Neutrophil (primary cell): ENCODE data around the gene RCN2.

Source experiments
- H3K27ac ChIP-seq: fragments of 200-600 bp; sonication (generic); 2 replicates; pipeline ENCODE4 v1.5.1; 2016; ENCODE audit warnings: mild to moderate bottlenecking, moderate library complexity
- H3K27me3 ChIP-seq: fragments of 200-600 bp; sonication (generic); 2 replicates; pipeline ENCODE4 v1.6.0; 2016; ENCODE audit warnings: mild to moderate bottlenecking
- H3K36me3 ChIP-seq: fragments of 200-600 bp; sonication (generic); 2 replicates; pipeline ENCODE4 v1.5.1; 2017
- H3K4me1 ChIP-seq, 2 experiments: fragments of 200-600 bp in 1 of 2; sonication (generic) in 1 of 2; 1 replicate in 1 of 2; 2 replicates in 1 of 2; pipeline versions ENCODE4 v1.5.1 to v1.6.1; 2013 to 2016; ENCODE audit warnings: low read depth in 1 of 2, low read length in 1 of 2, mild to moderate bottlenecking in 1 of 2, moderate library complexity in 1 of 2; ENCODE audit not compliant: control insufficient read depth in 1 of 2, insufficient read depth in 1 of 2
- H3K4me3 ChIP-seq, 2 experiments: fragments of 200-600 bp in 1 of 2; sonication (generic) in 1 of 2; 1 replicate in 1 of 2; 2 replicates in 1 of 2; pipeline ENCODE4 v1.5.1; 2013 to 2016; ENCODE audit warnings: low read depth in 1 of 2, low read length in 1 of 2, mild to moderate bottlenecking in 1 of 2, moderate library complexity in 1 of 2
- H3K9me3 ChIP-seq: fragments of 200-600 bp; sonication (generic); 2 replicates; pipeline ENCODE4 v1.5.1; 2016
- CTCF ChIP-seq: fragments of 200-600 bp; sonication (generic); IDR thresholded peaks from 2 replicates; pipeline ENCODE4 v1.5.1; 2016; ENCODE audit warnings: antibody characterized with exemption

The RCN2 gene

GRCh38 chr15:76912430-76912829 lies 19.1 kb upstream of the RCN2 start:
- no peak for TF ChIP-seq CTCF
- no peak overlapping the region for H3K27ac ChIP-seq
- no peaks in the 10 kb centered on the region for H3K9me3 ChIP-seq
- H3K4me3 ChIP-seq, result no peak overlapping the region
- H3K27me3 ChIP-seq, result no peaks in the 10 kb centered on the region
- H3K36me3 ChIP-seq, result no peaks in the 10 kb centered on the region
- H3K4me1 ChIP-seq, result no peaks in the 10 kb centered on the region

- no peak for TF ChIP-seq CTCF
- Histone ChIP-seq H3K9me3 (no peaks in the 10 kb centered on the region), H3K4me1 (no peaks in the 10 kb centered on the region), H3K4me3 (no peak overlapping the region), H3K27me3 (peaks cover 7% of the 10 kb centered on the region), H3K36me3 (no peaks in the 10 kb centered on the region), H3K27ac (no peak overlapping the region)
These were observed 17.8 kb upstream of the RCN2 start for GRCh38 chr15:76913737-76914136.

GRCh38 chr15:76916369-76916768 lies 15.2 kb upstream of the RCN2 start:
- H3K27ac ChIP-seq, result no peak overlapping the region
- H3K27me3 ChIP-seq, result peaks cover 11% of the 10 kb centered on the region
- no peaks in the 10 kb centered on the region for H3K9me3 ChIP-seq
- no peak overlapping the region for H3K4me3 ChIP-seq
- H3K36me3 ChIP-seq, result no peaks in the 10 kb centered on the region
- TF ChIP-seq CTCF, result no peak
- no peaks in the 10 kb centered on the region for H3K4me1 ChIP-seq

GRCh38 chr15:76928201-76928600 lies 3.3 kb upstream of the RCN2 start:
- H3K27ac ChIP-seq, result no peak overlapping the region
- H3K4me1 ChIP-seq, result peaks cover 13% of the 10 kb centered on the region in 2 experiments
- H3K9me3 ChIP-seq, result no peaks in the 10 kb centered on the region
- TF ChIP-seq CTCF, result no peak
- H3K36me3 ChIP-seq, result no peaks in the 10 kb centered on the region
- H3K4me3 ChIP-seq, result no peak overlapping the region
- no peaks in the 10 kb centered on the region for H3K27me3 ChIP-seq

- H3K9me3 ChIP-seq, result no peaks in the 10 kb centered on the region
- TF ChIP-seq CTCF, result no peak
- no peak overlapping the region for H3K4me3 ChIP-seq
- peaks cover 13% of the 10 kb centered on the region in 2 experiments for H3K4me1 ChIP-seq
- no peaks in the 10 kb centered on the region for H3K36me3 ChIP-seq
- no peak overlapping the region for H3K27ac ChIP-seq
- no peaks in the 10 kb centered on the region for H3K27me3 ChIP-seq
These were observed 2.4 kb upstream of the RCN2 start for GRCh38 chr15:76929011-76929760.
